Measurements from ENCODE around the gene UNK.
"Not testable (repeated sequence)": the region's sequence is repeated elsewhere in the genome, so short reads cannot be mapped to it uniquely, and the experiment has no call there.

UNK gene

DNA sequence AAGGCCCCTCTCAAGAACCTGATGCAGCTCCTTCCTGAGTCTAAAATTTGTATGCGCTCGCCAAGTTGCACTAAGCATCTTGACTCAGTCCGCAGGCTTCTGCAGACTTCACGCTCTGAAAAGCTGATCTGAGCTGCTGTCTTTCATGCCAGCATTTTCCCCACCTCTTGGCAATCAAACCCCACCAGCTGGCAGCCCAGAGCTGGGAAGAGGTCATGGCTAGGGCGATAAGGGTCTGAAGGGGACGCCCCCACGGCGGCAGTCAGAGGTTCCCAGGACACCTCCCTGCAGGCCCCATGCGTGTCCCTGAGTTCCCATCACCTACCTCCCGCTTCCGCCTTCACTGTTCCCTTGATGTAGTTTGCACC, 64.7 kb downstream of the UNK start:
- H3K9ac ChIP-seq (ENCODE audit: low read length) = no peak overlapping the region
- no peak overlapping the region for H2AFZ ChIP-seq (ENCODE audit: low read length)
- no peaks in the 10 kb centered on the region for H3K9me3 ChIP-seq (ENCODE audit: low read length)
- H3F3A ChIP-seq (ENCODE audit: insufficient read depth, low read length) = no peaks in the 10 kb centered on the region
- H3K4me1 ChIP-seq (ENCODE audit: insufficient read depth, low read length, severe bottlenecking) = peaks cover 11% of the 10 kb centered on the region
- TF ChIP-seq, protein P1, sequence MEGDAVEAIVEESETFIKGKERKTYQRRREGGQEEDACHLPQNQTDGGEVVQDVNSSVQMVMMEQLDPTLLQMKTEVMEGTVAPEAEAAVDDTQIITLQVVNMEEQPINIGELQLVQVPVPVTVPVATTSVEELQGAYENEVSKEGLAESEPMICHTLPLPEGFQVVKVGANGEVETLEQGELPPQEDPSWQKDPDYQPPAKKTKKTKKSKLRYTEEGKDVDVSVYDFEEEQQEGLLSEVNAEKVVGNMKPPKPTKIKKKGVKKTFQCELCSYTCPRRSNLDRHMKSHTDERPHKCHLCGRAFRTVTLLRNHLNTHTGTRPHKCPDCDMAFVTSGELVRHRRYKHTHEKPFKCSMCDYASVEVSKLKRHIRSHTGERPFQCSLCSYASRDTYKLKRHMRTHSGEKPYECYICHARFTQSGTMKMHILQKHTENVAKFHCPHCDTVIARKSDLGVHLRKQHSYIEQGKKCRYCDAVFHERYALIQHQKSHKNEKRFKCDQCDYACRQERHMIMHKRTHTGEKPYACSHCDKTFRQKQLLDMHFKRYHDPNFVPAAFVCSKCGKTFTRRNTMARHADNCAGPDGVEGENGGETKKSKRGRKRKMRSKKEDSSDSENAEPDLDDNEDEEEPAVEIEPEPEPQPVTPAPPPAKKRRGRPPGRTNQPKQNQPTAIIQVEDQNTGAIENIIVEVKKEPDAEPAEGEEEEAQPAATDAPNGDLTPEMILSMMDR (IDR thresholded peaks at IDR 0.05; ENCODE audit: low read length) = no peak
- TF ChIP-seq EZH2 (IDR thresholded peaks at IDR 0.05; ENCODE audit: borderline replicate concordance, low read length) = no peak
- no peaks in the 10 kb centered on the region for H3K27me3 ChIP-seq (ENCODE audit: insufficient read depth, low read length)
- H3K4me3 ChIP-seq (ENCODE audit: low read depth, low read length, poor library complexity, severe bottlenecking) = no peak overlapping the region
- H4K20me1 ChIP-seq (ENCODE audit: insufficient read depth, low read length) = no peaks in the 10 kb centered on the region
- peaks cover 53% of the 10 kb centered on the region; the same call in 1 of the 2 replicates for H3K36me3 ChIP-seq (ENCODE audit: insufficient read depth, low read length)
- no peaks in the 10 kb centered on the region for H3K79me2 ChIP-seq (ENCODE audit: insufficient read depth, low read length)
- no peak overlapping the region for H3K4me2 ChIP-seq (ENCODE audit: low read length)
- no peak overlapping the region for H3K27ac ChIP-seq (ENCODE audit: low read depth, low read length, poor library complexity, severe bottlenecking)
- H3K9me2 ChIP-seq (ENCODE audit: low read depth, low read length) = no peaks in the 10 kb centered on the region

- Histone ChIP-seq H3K4me3 (ENCODE audit: low read depth, low read length, poor library complexity, severe bottlenecking) (no peak overlapping the region), H3K9me3 (ENCODE audit: low read length) (no peaks in the 10 kb centered on the region), H3K4me2 (ENCODE audit: low read length) (no peak overlapping the region), H3K36me3 (ENCODE audit: insufficient read depth, low read length) (peaks cover 53% of the 10 kb centered on the region; the same call in 1 of the 2 replicates), H3K9me2 (ENCODE audit: low read depth, low read length) (no peaks in the 10 kb centered on the region), H3K4me1 (ENCODE audit: insufficient read depth, low read length, severe bottlenecking) (peaks cover 15% of the 10 kb centered on the region), H3K79me2 (ENCODE audit: insufficient read depth, low read length) (no peaks in the 10 kb centered on the region), H3K9ac (ENCODE audit: low read length) (no peak overlapping the region), H3K27ac (ENCODE audit: low read depth, low read length, poor library complexity, severe bottlenecking) (no peak overlapping the region), H2AFZ (ENCODE audit: low read length) (no peak overlapping the region), H3F3A (ENCODE audit: insufficient read depth, low read length) (no peaks in the 10 kb centered on the region), H3K27me3 (ENCODE audit: insufficient read depth, low read length) (no peaks in the 10 kb centered on the region), H4K20me1 (ENCODE audit: insufficient read depth, low read length) (no peaks in the 10 kb centered on the region)
- TF ChIP-seq, protein P1 (IDR thresholded peaks at IDR 0.05; ENCODE audit: low read length) = no peak
- no peak for TF ChIP-seq EZH2 (IDR thresholded peaks at IDR 0.05; ENCODE audit: borderline replicate concordance, low read length)
Observed at GRCh38 chr17:75849724-75850123, 65.1 kb downstream of the UNK start.

GRCh38 chr17:75850928-75851692, 66.5 kb downstream of the UNK start:
- H3K4me2 ChIP-seq (ENCODE audit: low read length) = no peak overlapping the region
- H4K20me1 ChIP-seq (ENCODE audit: insufficient read depth, low read length) = no peaks in the 10 kb centered on the region
- peaks cover 10% of the 10 kb centered on the region for H3K4me1 ChIP-seq (ENCODE audit: insufficient read depth, low read length, severe bottlenecking)
- no peak overlapping the region for H3K27ac ChIP-seq (ENCODE audit: low read depth, low read length, poor library complexity, severe bottlenecking)
- no peaks in the 10 kb centered on the region for H3F3A ChIP-seq (ENCODE audit: insufficient read depth, low read length)
- TF ChIP-seq, protein P1 (IDR thresholded peaks at IDR 0.05; ENCODE audit: low read length) = no peak
- no peak for TF ChIP-seq EZH2 (IDR thresholded peaks at IDR 0.05; ENCODE audit: borderline replicate concordance, low read length)
- no peaks in the 10 kb centered on the region for H3K9me3 ChIP-seq (ENCODE audit: low read length)
- no peaks in the 10 kb centered on the region for H3K79me2 ChIP-seq (ENCODE audit: insufficient read depth, low read length)
- H3K9ac ChIP-seq (ENCODE audit: low read length) = no peak overlapping the region
- peaks cover 48% of the 10 kb centered on the region; the same call in 1 of the 2 replicates for H3K36me3 ChIP-seq (ENCODE audit: insufficient read depth, low read length)
- H3K27me3 ChIP-seq (ENCODE audit: insufficient read depth, low read length) = no peaks in the 10 kb centered on the region
- no peaks in the 10 kb centered on the region for H3K9me2 ChIP-seq (ENCODE audit: low read depth, low read length)
- H2AFZ ChIP-seq (ENCODE audit: low read length) = no peak overlapping the region
- H3K4me3 ChIP-seq (ENCODE audit: low read depth, low read length, poor library complexity, severe bottlenecking) = no peak overlapping the region

- peaks cover 15% of the 10 kb centered on the region for H3K4me1 ChIP-seq (ENCODE audit: insufficient read depth, low read length, severe bottlenecking)
- H2AFZ ChIP-seq (ENCODE audit: low read length); H3K4me3 ChIP-seq (ENCODE audit: low read depth, low read length, poor library complexity, severe bottlenecking); H3K9me2 ChIP-seq (ENCODE audit: low read depth, low read length); H3K9ac ChIP-seq (ENCODE audit: low read length); H3K27me3 ChIP-seq (ENCODE audit: insufficient read depth, low read length); H3F3A ChIP-seq (ENCODE audit: insufficient read depth, low read length); H3K79me2 ChIP-seq (ENCODE audit: insufficient read depth, low read length); H3K4me2 ChIP-seq (ENCODE audit: low read length); H3K27ac ChIP-seq (ENCODE audit: low read depth, low read length, poor library complexity, severe bottlenecking); H3K9me3 ChIP-seq (ENCODE audit: low read length); H4K20me1 ChIP-seq (ENCODE audit: insufficient read depth, low read length): not testable (repeated sequence)
- peaks cover 43% of the 10 kb centered on the region; the same call in 1 of the 2 replicates for H3K36me3 ChIP-seq (ENCODE audit: insufficient read depth, low read length)
Observed at GRCh38 chr17:75851693-75851991, 67.0 kb downstream of the UNK start.

All from OCI-LY1 (cell line).